SK-N-SH (cell line): Measurements from ENCODE around the gene KRT4. TPM values are rescaled to one million over a fixed set of nuclear protein-coding genes. Genes with fewer than 3 reads are reported as not detected.

ENCODE experiments used
- CTCF ChIA-PET: fragments of 300-600, 350-600 bp; formaldehyde crosslinking; extraction: SDS; loops from one replicate; lab custom pipeline; 2021; lab: Yijun Ruan, JAX
- POLR2A ChIA-PET: fragments of 350-600 bp; sonication (Branson Sonifier 250); formaldehyde crosslinking; extraction: SDS; loops from one replicate; lab custom pipeline; 2020; ENCODE audit warnings: antibody characterized with exemption, inconsistent platforms; lab: Yijun Ruan, JAX
- DNase-seq: peaks from one replicate; pipeline ENCODE4 v3.0.0; 2012
- H2AFZ ChIP-seq: fragments of 200-600 bp; sonication (generic); 2 replicates; pipeline ENCODE4 v1.8.1; 2016; ENCODE audit warnings: antibody characterized with exemption, mild to moderate bottlenecking, low read depth
- H3F3A ChIP-seq: fragments of 200-600 bp; sonication (generic); replicated peaks from 2 replicates; pipeline ENCODE3; 2016; ENCODE audit warnings: antibody characterized with exemption, mild to moderate bottlenecking; ENCODE audit not compliant: insufficient read depth
- H3K27ac ChIP-seq, 2 experiments: fragments of 200-500 bp in 1 of 2; fragments of 200-600 bp in 1 of 2; sonication (Bioruptor generic) in 1 of 2; sonication (generic), shearing (Covaris generic) in 1 of 2; 2 replicates each; pipeline versions ENCODE4 v1.5.1 to v1.6.1; 2014 to 2016; ENCODE audit warnings: low read depth in 2 of 2, inconsistent platforms in 1 of 2, low read length in 1 of 2, mild to moderate bottlenecking in 1 of 2, mixed read lengths in 1 of 2
- H3K27me3 ChIP-seq: fragments of 200-600 bp; sonication (generic), shearing (Covaris generic); 2 replicates; pipeline ENCODE4 v1.6.1; 2016; ENCODE audit warnings: mixed run types; ENCODE audit not compliant: insufficient read depth
- H3K36me3 ChIP-seq, 2 experiments: fragments of 200-500 bp in 1 of 2; fragments of 200-600 bp in 1 of 2; sonication (Bioruptor generic) in 1 of 2; sonication (generic) in 1 of 2; replicated peaks in 1 of 2; 2 replicates each; pipeline versions ENCODE3 to v1.5.1; 2014 to 2016; ENCODE audit warnings: low read length in 1 of 2, mild to moderate bottlenecking in 1 of 2; ENCODE audit not compliant: insufficient read depth in 2 of 2, control insufficient read depth in 1 of 2
- H3K4me1 ChIP-seq, 2 experiments: fragments of 200-500 bp in 1 of 2; fragments of 200-600 bp in 1 of 2; sonication (Bioruptor generic) in 1 of 2; sonication (generic), shearing (Covaris generic) in 1 of 2; 2 replicates each; pipeline versions ENCODE4 v1.5.1 to v1.6.1; 2014 to 2016; ENCODE audit warnings: low read depth in 1 of 2, low read length in 1 of 2, mixed run types in 1 of 2; ENCODE audit not compliant: insufficient read depth in 2 of 2, control insufficient read depth in 1 of 2
- H3K4me2 ChIP-seq: fragments of 200-600 bp; sonication (generic), shearing (Covaris generic); 2 replicates; pipeline ENCODE4 v1.6.1; 2017; ENCODE audit warnings: mixed run types
- H3K4me3 ChIP-seq, 2 experiments: fragments of 200-500 bp in 1 of 2; fragments of 200-600 bp in 1 of 2; sonication (Bioruptor generic) in 1 of 2; sonication (generic), shearing (Covaris generic) in 1 of 2; 2 replicates each; pipeline versions ENCODE4 v1.5.1 to v1.8.1; 2014 to 2016; ENCODE audit warnings: low read depth in 2 of 2, inconsistent platforms in 1 of 2, low read length in 1 of 2, mild to moderate bottlenecking in 1 of 2, mixed read lengths in 1 of 2, moderate library complexity in 1 of 2
- H3K79me2 ChIP-seq: fragments of 200-600 bp; sonication (generic); 2 replicates; pipeline ENCODE4 v1.8.1; 2017; ENCODE audit warnings: mild to moderate bottlenecking; ENCODE audit not compliant: insufficient read depth
- H3K9ac ChIP-seq: fragments of 200-600 bp; sonication (generic); 2 replicates; pipeline ENCODE4 v1.6.1; 2017; ENCODE audit warnings: mixed run types
- H3K9me2 ChIP-seq: fragments of 200-600 bp; sonication (generic); 2 replicates; pipeline ENCODE4 v1.6.1; 2017; ENCODE audit warnings: mixed run types
- H3K9me3 ChIP-seq: fragments of 200-600 bp; sonication (generic); 2 replicates; pipeline ENCODE4 v1.6.1; 2017; ENCODE audit warnings: mixed run types, mild to moderate bottlenecking, moderate library complexity
- H4K20me1 ChIP-seq: fragments of 200-600 bp; sonication (generic); 2 replicates; pipeline ENCODE4 v1.6.1; 2017; ENCODE audit warnings: mild to moderate bottlenecking, mixed run types; ENCODE audit not compliant: insufficient read depth
- CHD2 ChIP-seq: fragments of 150-350 bp; IDR thresholded peaks from 2 replicates; pipeline ENCODE4 v1.6.1; 2018; ENCODE audit warnings: low read length; ENCODE audit not compliant: partially characterized antibody
- ELF1 ChIP-seq: IDR thresholded peaks from 2 replicates; pipeline ENCODE4 v1.4.0; 2012
- FOSL2 ChIP-seq: IDR thresholded peaks from 2 replicates; pipeline ENCODE4 v1.4.0; 2012; ENCODE audit warnings: low read depth, mild to moderate bottlenecking, moderate library complexity, borderline replicate concordance
- FOXM1 ChIP-seq: IDR thresholded peaks from 2 replicates; pipeline ENCODE4 v1.4.0; 2012; ENCODE audit warnings: low read depth, mild to moderate bottlenecking
- IRF3 ChIP-seq: fragments of 150-350 bp; IDR thresholded peaks from 2 replicates; pipeline ENCODE4 v1.6.1; 2016; ENCODE audit warnings: mild to moderate bottlenecking, low read depth, low read length
- MEF2A ChIP-seq: IDR thresholded peaks from 2 replicates; pipeline ENCODE4 v1.4.0; 2012; ENCODE audit warnings: low read depth, borderline replicate concordance
- NRF1 ChIP-seq: IDR thresholded peaks from 2 replicates; pipeline ENCODE4 v1.6.1; 2012; ENCODE audit warnings: low read depth, mild to moderate bottlenecking, low read length
- POLR2AphosphoS5 ChIP-seq: IDR thresholded peaks from 2 replicates; pipeline ENCODE4 v1.6.1; 2012; ENCODE audit warnings: low read depth, low read length
- RAD21 ChIP-seq: IDR thresholded peaks from 2 replicates; pipeline ENCODE4 v1.6.1; 2012; ENCODE audit warnings: mild to moderate bottlenecking, low read length
- RCOR1 ChIP-seq: fragments of 150-350 bp; IDR thresholded peaks from 2 replicates; pipeline ENCODE4 v1.6.1; 2017; ENCODE audit warnings: antibody characterized with exemption, low read length
- RXRA ChIP-seq: IDR thresholded peaks from 2 replicates; pipeline ENCODE4 v1.4.0; 2012; ENCODE audit warnings: low read depth, mild to moderate bottlenecking, borderline replicate concordance
- TAF1 ChIP-seq: IDR thresholded peaks from 2 replicates; pipeline ENCODE4 v1.6.1; 2012; ENCODE audit warnings: low read depth, mild to moderate bottlenecking, low read length, moderate library complexity, borderline replicate concordance
- YY1 ChIP-seq: IDR thresholded peaks from 2 replicates; pipeline ENCODE4 v1.4.0; 2012; ENCODE audit warnings: low read depth, mild to moderate bottlenecking
- WGBS: methylation state at CpG from one replicate; pipeline ENCODE4 v1.1.6; 2017; ENCODE audit warnings: low lambda C conversion rate; 5-methylcytosine and 5-hydroxymethylcytosine counted together
- polyA plus RNA-seq, 3 experiments: library from polyadenylated mRNA; depleted of rRNA; stranded (reverse); fragments of >200 nt; gene quantifications; 2 replicates each; pipeline ENCODE4 v1.2.3, GENCODE V29; 2012

The KRT4 gene
- polyA plus RNA-seq, 1 of the 3 experiments (the other 2 are of a cell fraction), result not detected

- ChIA-PET CTCF (no interaction called here), POLR2A (no interaction called here)
- no peaks in the 10 kb centered on the region for H3K4me1 ChIP-seq
- H3K79me2 ChIP-seq, result no peaks in the 10 kb centered on the region
- no peaks in the 10 kb centered on the region for H3K9me2 ChIP-seq
- H3K27me3 ChIP-seq, result peaks cover 44% of the 10 kb centered on the region
- no peaks in the 10 kb centered on the region for H3K9me3 ChIP-seq
- H3K4me2 ChIP-seq, result no peak overlapping the region
- H3K9ac ChIP-seq, result no peak overlapping the region
- no peaks in the 10 kb centered on the region for H3K36me3 ChIP-seq
- H3K27ac ChIP-seq, result no peak overlapping the region
- TF ChIP-seq IRF3, result no peak
- WGBS, result 31% methylated on average over 4 of the region's 5 CpGs
- H3F3A ChIP-seq, result no peaks in the 10 kb centered on the region
- H3K4me3 ChIP-seq, result no peak overlapping the region
- no peak for DNase-seq
- no peak overlapping the region for H2AFZ ChIP-seq
- no peaks in the 10 kb centered on the region for H4K20me1 ChIP-seq
Measured at GRCh38 chr12:52824741-52825410, 11.0 kb upstream of the KRT4 start.

- TF ChIP-seq ELF1, result no peak
- TF ChIP-seq MEF2A, result no peak
- no peak for TF ChIP-seq NRF1
- TF ChIP-seq CHD2, result no peak
- no peak for TF ChIP-seq IRF3
- TF ChIP-seq YY1, result no peak
- TF ChIP-seq RXRA, result no peak
- no peak for TF ChIP-seq TAF1
- no peak for TF ChIP-seq RAD21
- TF ChIP-seq POLR2AphosphoS5, result no peak
- TF ChIP-seq RCOR1, result no peak
- TF ChIP-seq FOXM1, result no peak
- no peak for TF ChIP-seq FOSL2
- Histone ChIP-seq H3K36me3 (no peaks in the 10 kb centered on the region), H3K4me3 (no peak overlapping the region), H2AFZ (no peak overlapping the region), H3K79me2 (no peaks in the 10 kb centered on the region), H3K4me2 (no peak overlapping the region), H3K9ac (no peak overlapping the region), H3K9me3 (no peaks in the 10 kb centered on the region), H4K20me1 (no peaks in the 10 kb centered on the region), H3K4me1 (no peaks in the 10 kb centered on the region), H3K27me3 (peaks cover 51% of the 10 kb centered on the region), H3K9me2 (no peaks in the 10 kb centered on the region), H3K27ac (no peak overlapping the region), H3F3A (no peaks in the 10 kb centered on the region)
- WGBS, result 42% methylated on average over 13 of the region's 15 CpGs
- ChIA-PET CTCF (no interaction called here), POLR2A (no interaction called here)
- DNase-seq, result no peak
Measured at GRCh38 chr12:52823761-52824450, 10.0 kb upstream of the KRT4 start.
